RWPE2 (cell line): ENCODE data around the gene GINS2.

Experiments
- ATAC-seq: fragments of 200-7000 bp; cut with Tn5 transposase; 3 replicates; pipeline ENCODE4 v1.9.1; 2021; ENCODE audit warnings: low read depth
- DNase-seq: peaks from one replicate; pipeline ENCODE4 v3.0.0-alpha.2; 2020; ENCODE audit warnings: low spot score
- H3K27ac ChIP-seq: fragments of 450-650 bp; 2 replicates; pipeline ENCODE4 v1.5.1; 2017; ENCODE audit warnings: mild to moderate bottlenecking; ENCODE audit not compliant: poor library complexity, severe bottlenecking
- H3K27me3 ChIP-seq: fragments of 250-450 bp; sonication (Bioruptor Pico); 2 replicates; pipeline ENCODE4 v1.5.1; 2021; ENCODE audit warnings: mild to moderate bottlenecking, moderate library complexity; ENCODE audit not compliant: insufficient read depth, poor library complexity, severe bottlenecking
- H3K36me3 ChIP-seq: fragments of 250-450 bp; sonication (Bioruptor Pico); 2 replicates; pipeline ENCODE4 v1.5.1; 2020; ENCODE audit warnings: low read depth, mild to moderate bottlenecking, moderate library complexity
- H3K4me1 ChIP-seq: fragments of 250-450 bp; sonication (Bioruptor Pico); 2 replicates; pipeline ENCODE4 v1.5.1; 2021; ENCODE audit warnings: mild to moderate bottlenecking, moderate library complexity; ENCODE audit not compliant: insufficient read depth, poor library complexity, severe bottlenecking
- H3K4me3 ChIP-seq: fragments of 250-450 bp; sonication (Bioruptor Pico); 2 replicates; pipeline ENCODE4 v1.5.1; 2021; ENCODE audit warnings: mild to moderate bottlenecking, moderate library complexity; ENCODE audit not compliant: severe bottlenecking
- H3K9me3 ChIP-seq: fragments of 250-450 bp; sonication (Bioruptor Pico); 2 replicates; pipeline ENCODE4 v1.5.1; 2021; ENCODE audit warnings: mild to moderate bottlenecking, moderate library complexity; ENCODE audit not compliant: severe bottlenecking
- TF ChIP-seq, protein P1 (sequence below): fragments of 450-650 bp; IDR thresholded peaks from one replicate; pipeline ENCODE4 v1.5.1; 2017; ENCODE audit warnings: mild to moderate bottlenecking, moderate library complexity; ENCODE audit not compliant: poor library complexity, severe bottlenecking

GINS2 gene

DNA sequence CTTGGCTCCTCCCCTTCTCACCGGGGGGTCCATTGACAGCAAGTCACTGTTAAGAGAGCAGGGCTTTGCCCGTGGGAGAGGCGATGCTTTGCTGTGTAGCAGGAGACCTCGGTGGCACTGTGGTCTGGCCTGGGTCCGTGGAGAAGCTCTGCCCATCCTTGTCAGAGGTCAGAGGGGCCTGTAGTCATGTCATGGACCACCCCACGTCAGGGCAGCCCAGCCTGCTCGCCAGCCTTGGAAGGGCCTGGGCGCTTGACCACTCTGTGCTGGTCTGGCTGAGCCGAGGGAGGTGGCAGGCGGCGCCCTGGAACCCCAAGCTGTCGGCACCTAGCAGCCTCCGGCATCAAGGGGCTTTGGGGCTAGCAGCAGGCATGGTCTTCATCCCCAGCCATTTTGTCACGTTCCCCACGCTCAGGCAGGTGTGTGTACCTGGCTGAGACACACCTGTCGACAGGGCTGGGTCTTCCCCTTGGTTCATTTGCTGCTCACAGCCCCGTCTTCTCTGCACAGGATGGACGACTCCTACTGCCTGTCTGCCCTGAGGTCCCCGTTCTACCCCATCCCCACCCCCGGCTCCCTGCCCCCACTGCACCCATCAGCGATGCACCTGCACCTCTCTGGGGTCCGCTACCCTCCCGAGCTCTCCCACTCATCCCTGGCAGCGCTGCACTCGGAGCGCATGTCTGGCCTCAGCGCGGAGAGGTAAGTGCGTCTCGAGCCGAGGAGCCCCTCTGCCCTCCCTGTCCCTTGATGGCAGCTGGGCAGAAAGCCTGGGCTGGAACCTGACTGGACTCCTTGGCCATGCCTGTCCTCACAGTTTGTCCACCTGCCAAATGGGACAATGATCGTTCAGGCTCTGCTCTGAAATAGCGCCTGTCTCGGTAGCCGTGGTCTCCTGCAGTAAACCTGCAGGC is 33.3 kb downstream of the GINS2 start:
- Histone ChIP-seq H3K36me3 (peaks cover 59% of the 10 kb centered on the region), H3K27me3 (no peaks in the 10 kb centered on the region), H3K27ac (no peak overlapping the region), H3K4me1 (no peaks in the 10 kb centered on the region), H3K9me3 (no peaks in the 10 kb centered on the region), H3K4me3 (no peak overlapping the region)
- DNase-seq (no peak), ATAC-seq (no peak)
- TF ChIP-seq, protein P1, sequence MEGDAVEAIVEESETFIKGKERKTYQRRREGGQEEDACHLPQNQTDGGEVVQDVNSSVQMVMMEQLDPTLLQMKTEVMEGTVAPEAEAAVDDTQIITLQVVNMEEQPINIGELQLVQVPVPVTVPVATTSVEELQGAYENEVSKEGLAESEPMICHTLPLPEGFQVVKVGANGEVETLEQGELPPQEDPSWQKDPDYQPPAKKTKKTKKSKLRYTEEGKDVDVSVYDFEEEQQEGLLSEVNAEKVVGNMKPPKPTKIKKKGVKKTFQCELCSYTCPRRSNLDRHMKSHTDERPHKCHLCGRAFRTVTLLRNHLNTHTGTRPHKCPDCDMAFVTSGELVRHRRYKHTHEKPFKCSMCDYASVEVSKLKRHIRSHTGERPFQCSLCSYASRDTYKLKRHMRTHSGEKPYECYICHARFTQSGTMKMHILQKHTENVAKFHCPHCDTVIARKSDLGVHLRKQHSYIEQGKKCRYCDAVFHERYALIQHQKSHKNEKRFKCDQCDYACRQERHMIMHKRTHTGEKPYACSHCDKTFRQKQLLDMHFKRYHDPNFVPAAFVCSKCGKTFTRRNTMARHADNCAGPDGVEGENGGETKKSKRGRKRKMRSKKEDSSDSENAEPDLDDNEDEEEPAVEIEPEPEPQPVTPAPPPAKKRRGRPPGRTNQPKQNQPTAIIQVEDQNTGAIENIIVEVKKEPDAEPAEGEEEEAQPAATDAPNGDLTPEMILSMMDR, result no peak

DNA sequence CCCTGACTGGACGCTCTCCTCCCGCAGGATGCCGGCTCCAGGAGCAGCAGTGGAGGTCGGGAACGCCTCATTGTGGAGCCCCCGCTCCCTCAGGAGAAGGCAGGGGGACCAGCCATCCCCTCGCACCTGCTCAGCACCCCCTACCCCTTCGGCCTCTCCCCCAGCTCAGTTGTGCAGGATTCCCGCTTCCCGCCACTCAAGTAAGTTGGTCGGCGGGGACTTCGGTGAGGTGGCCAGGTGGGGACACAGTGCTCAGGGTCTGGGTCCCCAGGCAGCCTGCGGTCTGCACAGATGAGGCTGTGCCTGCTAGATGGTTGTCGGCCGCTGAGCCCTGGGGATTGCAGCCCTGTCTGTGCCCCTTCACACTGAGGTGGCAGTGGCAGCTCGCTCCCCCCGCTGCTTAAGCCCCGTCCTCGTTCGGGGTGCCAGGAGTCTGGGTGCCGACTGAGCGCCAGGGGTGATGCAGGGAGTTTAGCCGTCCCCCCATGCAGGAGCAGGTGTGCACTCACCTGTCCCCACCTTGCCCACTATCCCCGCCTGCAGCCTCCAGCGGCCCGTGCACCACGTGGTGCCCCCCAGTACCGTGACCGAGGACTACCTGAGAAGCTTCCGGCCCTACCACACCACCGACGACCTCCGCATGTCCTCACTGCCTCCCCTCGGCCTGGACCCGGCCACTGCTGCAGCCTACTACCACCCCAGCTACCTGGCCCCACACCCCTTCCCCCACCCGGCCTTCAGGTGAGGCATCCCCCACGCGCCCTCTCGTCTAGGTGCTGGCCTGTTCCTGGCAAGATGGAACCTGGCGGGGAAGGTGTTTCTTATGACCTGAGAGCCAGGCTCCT is 34.3 kb downstream of the GINS2 start:
- Histone ChIP-seq H3K27me3 (no peaks in the 10 kb centered on the region), H3K4me3 (no peak overlapping the region), H3K36me3 (peaks cover 51% of the 10 kb centered on the region), H3K27ac (no peak overlapping the region), H3K4me1 (no peaks in the 10 kb centered on the region), H3K9me3 (no peaks in the 10 kb centered on the region)
- no peak for DNase-seq
- TF ChIP-seq, protein P1, result no peak
- no peak for ATAC-seq

DNA sequence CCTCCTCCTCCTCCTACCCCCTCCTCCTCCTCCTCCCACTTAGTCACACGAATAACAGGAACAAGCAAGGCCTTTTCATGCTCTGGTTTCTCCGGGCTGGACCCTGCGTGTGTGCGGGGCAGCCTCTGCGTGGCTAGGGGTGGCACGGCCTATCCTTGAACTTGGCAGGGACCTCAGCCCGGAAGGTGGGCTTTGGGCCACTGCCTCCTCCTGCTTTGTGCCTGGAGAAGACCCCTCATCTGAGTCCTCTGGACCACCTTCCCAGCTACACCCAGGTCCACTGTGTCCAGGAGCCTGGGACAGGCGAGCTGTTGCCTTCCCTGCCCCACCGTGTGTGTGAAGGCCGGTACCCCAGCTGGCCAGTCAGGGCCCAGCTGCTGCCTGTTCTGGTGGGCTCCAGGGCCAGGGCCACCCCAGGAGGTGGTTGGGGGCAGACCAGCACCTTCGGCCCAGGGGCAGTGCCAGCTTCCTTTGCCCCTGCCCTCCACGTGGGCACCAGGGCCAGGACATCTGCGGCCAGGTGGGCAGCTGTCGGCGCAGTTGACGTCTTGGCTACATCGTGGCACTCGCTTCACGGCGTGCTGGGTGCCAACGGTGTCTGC is 35.4 kb downstream of the GINS2 start:
- DNase-seq (no peak), ATAC-seq (no peak)
- peaks cover 40% of the 10 kb centered on the region for H3K36me3 ChIP-seq
- no peaks in the 10 kb centered on the region for H3K27me3 ChIP-seq
- no peaks in the 10 kb centered on the region for H3K4me1 ChIP-seq
- TF ChIP-seq, protein P1, result no peak
- H3K27ac ChIP-seq, result no peak overlapping the region
- no peaks in the 10 kb centered on the region for H3K9me3 ChIP-seq
- no peak overlapping the region for H3K4me3 ChIP-seq

DNA sequence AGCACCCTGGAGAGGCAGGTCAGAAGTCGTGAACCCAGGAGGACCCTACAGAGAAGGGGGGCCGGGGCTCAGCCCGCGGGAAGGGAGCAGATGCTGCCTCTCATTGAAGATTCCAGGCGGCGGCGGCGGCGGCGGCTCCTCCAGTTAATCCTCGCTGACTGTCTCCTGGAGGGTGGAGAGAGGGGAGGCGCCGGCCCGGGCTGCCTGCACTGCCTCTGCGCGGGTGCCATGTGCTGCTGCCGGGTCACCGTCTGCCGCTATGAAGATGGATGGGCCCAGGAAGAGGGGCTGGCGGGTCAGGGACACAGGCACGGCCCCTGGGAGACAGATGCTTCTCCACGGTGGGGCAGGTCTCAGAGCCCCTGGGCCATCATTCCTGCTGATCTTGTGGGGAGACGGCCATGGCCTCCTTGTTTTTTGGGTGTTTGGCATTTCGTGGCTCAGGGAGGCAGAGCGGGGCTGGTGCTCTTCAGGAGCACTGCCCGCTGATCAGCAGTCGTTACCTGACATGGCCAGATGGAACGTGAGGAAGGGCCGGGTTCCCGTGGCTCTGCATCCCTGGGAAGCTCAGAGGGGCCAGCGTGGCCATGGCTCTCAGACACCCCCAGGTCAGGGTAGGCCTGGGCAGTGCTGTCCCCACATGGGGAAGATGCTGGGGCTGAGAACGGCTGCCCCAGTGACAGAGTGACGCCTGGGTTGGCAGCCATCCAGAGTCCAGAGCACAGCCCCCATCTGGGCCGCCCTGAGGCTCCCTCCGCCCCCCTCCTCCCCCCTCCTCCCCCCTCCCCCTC is 36.1 kb downstream of the GINS2 start:
- peaks cover 32% of the 10 kb centered on the region for H3K36me3 ChIP-seq
- TF ChIP-seq, protein P1, result no peak
- H3K4me1 ChIP-seq, result no peaks in the 10 kb centered on the region

More for the DNA sequence above, 36.1 kb downstream of the GINS2 start:
- no peaks in the 10 kb centered on the region for H3K9me3 ChIP-seq
- DNase-seq, result no peak
- no peak overlapping the region for H3K4me3 ChIP-seq
- peak; percentile 30 for ATAC-seq
- H3K27ac ChIP-seq, result no peak overlapping the region
- H3K27me3 ChIP-seq, result no peaks in the 10 kb centered on the region
